ENCODE measurements around the gene ADSS1.

DNA sequence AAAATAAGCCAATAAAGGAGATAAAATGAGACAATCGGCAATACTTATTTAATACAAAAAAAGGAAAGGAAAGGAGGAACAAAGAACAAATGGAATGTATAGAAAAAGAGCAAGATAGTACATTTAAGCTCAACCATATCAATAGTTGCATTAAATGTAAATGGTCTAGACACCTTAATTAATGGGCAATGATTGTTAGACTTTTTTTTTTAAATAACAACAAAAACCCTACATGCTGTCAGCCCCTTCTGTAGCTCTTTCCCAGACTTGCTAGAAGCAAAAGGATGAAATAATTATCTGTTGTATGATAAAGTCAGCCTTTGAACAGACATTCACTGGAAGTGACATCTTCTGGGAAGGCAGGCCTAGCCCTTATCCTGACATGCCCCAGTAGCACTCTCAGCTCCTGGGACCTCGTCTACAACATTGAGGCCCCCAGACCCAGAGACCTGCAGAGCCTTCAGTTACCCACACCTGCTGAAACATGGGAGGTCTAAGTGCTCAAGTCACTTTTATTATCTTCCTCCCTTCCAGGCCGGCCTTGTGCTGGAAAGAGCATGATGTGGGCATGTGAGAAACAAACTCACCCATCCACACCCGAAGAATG, 42.3 kb downstream of the ADSS1 start:
- TF ChIP-seq, protein P1, sequence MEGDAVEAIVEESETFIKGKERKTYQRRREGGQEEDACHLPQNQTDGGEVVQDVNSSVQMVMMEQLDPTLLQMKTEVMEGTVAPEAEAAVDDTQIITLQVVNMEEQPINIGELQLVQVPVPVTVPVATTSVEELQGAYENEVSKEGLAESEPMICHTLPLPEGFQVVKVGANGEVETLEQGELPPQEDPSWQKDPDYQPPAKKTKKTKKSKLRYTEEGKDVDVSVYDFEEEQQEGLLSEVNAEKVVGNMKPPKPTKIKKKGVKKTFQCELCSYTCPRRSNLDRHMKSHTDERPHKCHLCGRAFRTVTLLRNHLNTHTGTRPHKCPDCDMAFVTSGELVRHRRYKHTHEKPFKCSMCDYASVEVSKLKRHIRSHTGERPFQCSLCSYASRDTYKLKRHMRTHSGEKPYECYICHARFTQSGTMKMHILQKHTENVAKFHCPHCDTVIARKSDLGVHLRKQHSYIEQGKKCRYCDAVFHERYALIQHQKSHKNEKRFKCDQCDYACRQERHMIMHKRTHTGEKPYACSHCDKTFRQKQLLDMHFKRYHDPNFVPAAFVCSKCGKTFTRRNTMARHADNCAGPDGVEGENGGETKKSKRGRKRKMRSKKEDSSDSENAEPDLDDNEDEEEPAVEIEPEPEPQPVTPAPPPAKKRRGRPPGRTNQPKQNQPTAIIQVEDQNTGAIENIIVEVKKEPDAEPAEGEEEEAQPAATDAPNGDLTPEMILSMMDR (IDR thresholded peaks at IDR 0.05), result no peak
- no peak for TF ChIP-seq POLR2A (IDR thresholded peaks at IDR 0.05)

Data from esophagus squamous epithelium (tissue), 4 donors.